Naive B cell (primary cell): Measurements from ENCODE around the gene CCDC63. TPM values are rescaled to one million over a fixed set of nuclear protein-coding genes. Genes with fewer than 3 reads are reported as not detected.

Source experiments
- ATAC-seq, 2 donors: fragments of 150-1000 bp; cut with Tn5 transposase; 2 replicates each; pipeline ENCODE4 v1.10.0; 2021; ENCODE audit warnings: low read depth in 2 of 2, mild to moderate bottlenecking in 2 of 2, moderate library complexity in 2 of 2
- DNase-seq: peaks from one replicate; pipeline ENCODE4 v3.0.0; 2022
- H3K27ac Mint-ChIP-seq, 6 donors: one replicate each; pipeline ENCODE4 v1.8.0; 2020 to 2022; ENCODE audit warnings: mild to moderate bottlenecking in 6 of 6, mixed read lengths in 6 of 6, moderate library complexity in 5 of 6, inconsistent platforms in 2 of 6
- H3K27me3 Mint-ChIP-seq, 3 donors: one replicate each; pipeline ENCODE4 v1.8.0; 2021 to 2022; ENCODE audit warnings: mixed read lengths in 3 of 3, mild to moderate bottlenecking in 1 of 3
- H3K36me3 Mint-ChIP-seq, 2 donors: one replicate each; pipeline ENCODE4 v1.8.0; 2020 to 2022; ENCODE audit warnings: mixed read lengths in 2 of 2, inconsistent platforms in 1 of 2, mild to moderate bottlenecking in 1 of 2
- H3K4me1 Mint-ChIP-seq, 3 donors: one replicate each; pipeline ENCODE4 v1.8.0; 2020 to 2022; ENCODE audit warnings: mixed read lengths in 3 of 3, inconsistent platforms in 1 of 3, mild to moderate bottlenecking in 1 of 3, moderate library complexity in 1 of 3
- H3K4me3 Mint-ChIP-seq, 8 donors: one replicate each; pipeline ENCODE4 v1.8.0; 2020 to 2022; ENCODE audit warnings: mild to moderate bottlenecking in 8 of 8, mixed read lengths in 8 of 8, moderate library complexity in 8 of 8, inconsistent platforms in 2 of 8
- H3K9me3 Mint-ChIP-seq, 7 donors: one replicate each; pipeline ENCODE4 v1.8.0; 2020 to 2022; ENCODE audit warnings: mixed read lengths in 7 of 7, mild to moderate bottlenecking in 5 of 7, inconsistent platforms in 2 of 7, moderate library complexity in 1 of 7
- polyA plus RNA-seq, 6 donors: library from polyadenylated mRNA; unstranded; fragments of 300-500 nt; fragmentation: Illumina TruSeq; gene quantifications; one replicate each; pipeline ENCODE4 v1.2.3, GENCODE V29; 2021; ENCODE audit warnings: low read depth in 6 of 6

The CCDC63 gene
- polyA plus RNA-seq, 6 donors from 2014 or later: not detected

- H3K27me3 Mint-ChIP-seq: peaks cover 0 to 9% (median 5%) of the 10 kb centered on the region in 3 donors
- H3K27ac Mint-ChIP-seq: no peak overlapping the region
- no peak for DNase-seq
- ATAC-seq: no peak
- H3K9me3 Mint-ChIP-seq: peaks cover 0 to 4% (median 0%) of the 10 kb centered on the region in 7 donors
- H3K4me1 Mint-ChIP-seq: peaks cover 0 to 9% (median 3%) of the 10 kb centered on the region in 3 donors
- H3K4me3 Mint-ChIP-seq: no peak overlapping the region
- no peaks in the 10 kb centered on the region for H3K36me3 Mint-ChIP-seq
Observed at GRCh38 chr12:110819646-110820045, 27.1 kb upstream of the CCDC63 start.

- ATAC-seq (no peak), DNase-seq (no peak)
- Mint-ChIP-seq H3K36me3 (no peaks in the 10 kb centered on the region), H3K27ac (no peak overlapping the region), H3K4me1 (peaks cover 6 to 9% (median 8%) of the 10 kb centered on the region in 3 donors), H3K27me3 (peaks cover 0 to 5% (median 0%) of the 10 kb centered on the region in 3 donors), H3K9me3 (peaks cover 0 to 4% (median 0%) of the 10 kb centered on the region in 7 donors), H3K4me3 (no peak overlapping the region)
Observed at GRCh38 chr12:110821917-110822316, 24.9 kb upstream of the CCDC63 start.

GRCh38 chr12:110822821-110823415, 23.9 kb upstream of the CCDC63 start:
- Mint-ChIP-seq H3K9me3 (peaks cover 0 to 4% (median 0%) of the 10 kb centered on the region in 7 donors), H3K4me3 (no peak overlapping the region), H3K4me1 (peaks cover 8 to 10% (median 10%) of the 10 kb centered on the region in 3 donors), H3K27me3 (peaks cover 0 to 5% (median 5%) of the 10 kb centered on the region in 3 donors), H3K27ac (peak overlapping the region in 2 of 6 donors; percentile 23 to 26), H3K36me3 (no peaks in the 10 kb centered on the region)
- ATAC-seq (no peak), DNase-seq (no peak)

GRCh38 chr12:110824342-110824741, 22.4 kb upstream of the CCDC63 start:
- H3K27ac Mint-ChIP-seq: no peak overlapping the region
- peaks cover 8 to 10% (median 10%) of the 10 kb centered on the region in 3 donors for H3K4me1 Mint-ChIP-seq
- no peak overlapping the region for H3K4me3 Mint-ChIP-seq
- ATAC-seq (no peak), DNase-seq (no peak)
- H3K9me3 Mint-ChIP-seq: peaks cover 0 to 4% (median 0%) of the 10 kb centered on the region in 7 donors
- no peaks in the 10 kb centered on the region for H3K36me3 Mint-ChIP-seq
- H3K27me3 Mint-ChIP-seq: peaks cover 0 to 5% (median 5%) of the 10 kb centered on the region in 3 donors

GRCh38 chr12:110825530-110825929, 21.3 kb upstream of the CCDC63 start:
- peaks cover 0 to 5% (median 5%) of the 10 kb centered on the region in 3 donors for H3K27me3 Mint-ChIP-seq
- DNase-seq (no peak), ATAC-seq (no peak)
- H3K9me3 Mint-ChIP-seq: peaks cover 0 to 4% (median 0%) of the 10 kb centered on the region in 7 donors
- peak overlapping the region in 2 of 6 donors; percentile 26 to 59 for H3K27ac Mint-ChIP-seq
- H3K4me1 Mint-ChIP-seq: peaks cover 8 to 10% (median 10%) of the 10 kb centered on the region in 3 donors
- peak overlapping the region in 1 of 8 donors; percentile 42 for H3K4me3 Mint-ChIP-seq
- H3K36me3 Mint-ChIP-seq: no peaks in the 10 kb centered on the region

- Mint-ChIP-seq H3K4me3 (peak overlapping the region in 7 of 8 donors; percentile 36 to 85 (median 74)), H3K27me3 (peaks cover 0 to 12% (median 5%) of the 10 kb centered on the region in 3 donors), H3K36me3 (no peaks in the 10 kb centered on the region), H3K4me1 (peaks cover 6 to 8% (median 7%) of the 10 kb centered on the region in 3 donors), H3K9me3 (no peaks in the 10 kb centered on the region), H3K27ac (peak overlapping the region in 5 of 6 donors; percentile 12 to 71 (median 38))
- peak; percentile 99 for ATAC-seq
- peak; percentile 82 for DNase-seq
Observed at GRCh38 chr12:110826592-110827200, 20.1 kb upstream of the CCDC63 start.

- ATAC-seq (no peak), DNase-seq (no peak)
- peaks cover 4 to 27% (median 8%) of the 10 kb centered on the region in 3 donors for H3K27me3 Mint-ChIP-seq
- no peaks in the 10 kb centered on the region for H3K36me3 Mint-ChIP-seq
- peaks cover 6 to 8% (median 7%) of the 10 kb centered on the region in 3 donors for H3K4me1 Mint-ChIP-seq
- H3K4me3 Mint-ChIP-seq: no peak overlapping the region
- peaks cover 0 to 5% (median 0%) of the 10 kb centered on the region in 7 donors for H3K9me3 Mint-ChIP-seq
- no peak overlapping the region for H3K27ac Mint-ChIP-seq
Observed at GRCh38 chr12:110829308-110829707, 17.5 kb upstream of the CCDC63 start.

- no peak for ATAC-seq
- DNase-seq: no peak
- peaks cover 4 to 24% (median 18%) of the 10 kb centered on the region in 3 donors for H3K27me3 Mint-ChIP-seq
Observed at GRCh38 chr12:110836291-110836690, 10.5 kb upstream of the CCDC63 start.

GRCh38 chr12:110841007-110841406, 5.8 kb upstream of the CCDC63 start:
- peaks cover 5 to 22% (median 16%) of the 10 kb centered on the region in 3 donors for H3K27me3 Mint-ChIP-seq
- H3K4me1 Mint-ChIP-seq: no peaks in the 10 kb centered on the region
- no peaks in the 10 kb centered on the region for H3K9me3 Mint-ChIP-seq
- H3K4me3 Mint-ChIP-seq: no peak overlapping the region
- peaks cover 0 to 4% of the 10 kb centered on the region in 2 donors for H3K36me3 Mint-ChIP-seq
- H3K27ac Mint-ChIP-seq: no peak overlapping the region
- ATAC-seq (no peak), DNase-seq (no peak)

More at GRCh38 chr12:110836291-110836690, 10.5 kb upstream of the CCDC63 start:
- Mint-ChIP-seq H3K27ac (peak overlapping the region in 1 of 6 donors; percentile 54), H3K4me3 (no peak overlapping the region), H3K4me1 (no peaks in the 10 kb centered on the region), H3K9me3 (peaks cover 0 to 5% (median 0%) of the 10 kb centered on the region in 7 donors), H3K36me3 (no peaks in the 10 kb centered on the region)

- peaks cover 9 to 13% (median 10%) of the 10 kb centered on the region in 3 donors for H3K4me1 Mint-ChIP-seq
- ATAC-seq (no peak), DNase-seq (no peak)
- no peak overlapping the region for H3K4me3 Mint-ChIP-seq
- no peak overlapping the region for H3K27ac Mint-ChIP-seq
- H3K27me3 Mint-ChIP-seq: peaks cover 15 to 32% (median 22%) of the 10 kb centered on the region in 3 donors
- no peaks in the 10 kb centered on the region for H3K9me3 Mint-ChIP-seq
- peaks cover 0 to 4% of the 10 kb centered on the region in 2 donors for H3K36me3 Mint-ChIP-seq
Observed at GRCh38 chr12:110844131-110844530, 2.7 kb upstream of the CCDC63 start.

GRCh38 chr12:110844551-110845338, 2.0 kb upstream of the CCDC63 start:
- Mint-ChIP-seq H3K36me3 (peaks cover 0 to 4% of the 10 kb centered on the region in 2 donors), H3K4me1 (peaks cover 9 to 19% (median 10%) of the 10 kb centered on the region in 3 donors), H3K27ac (no peak overlapping the region), H3K27me3 (peaks cover 16 to 32% (median 22%) of the 10 kb centered on the region in 3 donors), H3K4me3 (peak overlapping the region in 5 of 8 donors; percentile 5 to 39 (median 16)), H3K9me3 (no peaks in the 10 kb centered on the region)
- ATAC-seq (no peak), DNase-seq (no peak)

- no peaks in the 10 kb centered on the region for H3K9me3 Mint-ChIP-seq
- DNase-seq (no peak), ATAC-seq (no peak)
- H3K4me1 Mint-ChIP-seq: peaks cover 9 to 19% (median 10%) of the 10 kb centered on the region in 3 donors
- H3K4me3 Mint-ChIP-seq: peak overlapping the region in 5 of 8 donors; percentile 5 to 82 (median 37)
- no peak overlapping the region for H3K27ac Mint-ChIP-seq
- peaks cover 16 to 32% (median 22%) of the 10 kb centered on the region in 3 donors for H3K27me3 Mint-ChIP-seq
- peaks cover 0 to 4% of the 10 kb centered on the region in 2 donors for H3K36me3 Mint-ChIP-seq
Observed at GRCh38 chr12:110845339-110845682, 1.5 kb upstream of the CCDC63 start.

GRCh38 chr12:110848314-110848923, 1.6 kb downstream of the CCDC63 start:
- Mint-ChIP-seq H3K4me3 (peak overlapping the region in 1 of 8 donors; percentile 23), H3K36me3 (peaks cover 0 to 4% of the 10 kb centered on the region in 2 donors), H3K4me1 (peaks cover 9 to 22% (median 10%) of the 10 kb centered on the region in 3 donors), H3K27ac (peak overlapping the region in 1 of 6 donors; percentile 69), H3K27me3 (peaks cover 16 to 36% (median 28%) of the 10 kb centered on the region in 3 donors), H3K9me3 (peaks cover 0 to 4% (median 0%) of the 10 kb centered on the region in 7 donors)
- ATAC-seq (no peak), DNase-seq (no peak)
